Kidney capillary endothelial cell (primary cell): ENCODE results near the gene SPEN.
A peak's percentile ranks its signal among the peaks of the same experiment; 100 is the strongest.
"Not testable (repeated sequence)": the region's sequence is repeated elsewhere in the genome, so short reads cannot be mapped to it uniquely, and the experiment has no call there.

Experiments
- DNase-seq: peaks from one replicate; pipeline ENCODE4 v3.0.0-alpha.2; 2018; ENCODE audit warnings: low spot score

SPEN gene

DNA sequence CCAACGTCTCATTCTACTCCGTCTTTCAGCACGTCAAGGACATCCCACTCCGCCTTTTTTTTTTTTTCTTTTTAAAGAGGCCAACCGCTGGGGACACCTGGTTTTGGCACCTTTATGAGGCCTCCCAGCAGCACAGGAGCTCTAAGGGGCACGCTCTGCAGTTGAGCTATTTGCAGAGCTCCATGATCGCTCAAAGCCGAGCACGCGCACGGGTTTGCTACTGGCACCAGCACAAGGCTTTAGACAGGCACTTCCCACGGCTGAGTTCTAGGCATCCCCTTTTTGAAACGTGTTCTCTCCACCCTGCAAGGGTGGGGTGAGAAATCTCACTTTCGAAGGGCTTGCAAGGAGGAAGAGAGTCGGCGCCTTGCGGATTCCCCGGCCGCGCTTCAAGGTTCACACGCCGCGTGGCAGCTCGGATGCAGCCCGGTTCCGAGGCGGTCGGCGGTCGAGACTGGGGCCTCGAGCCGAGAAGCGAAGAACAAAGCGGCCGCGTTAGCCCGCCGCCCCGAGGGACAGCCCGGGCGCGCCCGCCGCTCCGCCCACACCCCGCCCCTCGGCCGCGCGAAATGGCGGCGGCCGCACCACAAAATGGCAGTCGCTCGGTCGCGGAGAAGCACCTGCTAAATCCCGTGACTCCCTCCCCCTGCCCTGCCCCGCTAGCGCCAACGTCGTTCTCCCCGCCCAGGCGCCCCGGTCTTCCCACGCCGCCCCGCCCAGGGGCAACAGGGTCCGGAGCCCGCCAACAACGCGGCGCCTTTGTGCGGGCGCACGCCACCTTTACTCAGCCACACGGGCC lies 12.9 kb upstream of the SPEN start:
- DNase-seq, result peak; percentile 89

DNA sequence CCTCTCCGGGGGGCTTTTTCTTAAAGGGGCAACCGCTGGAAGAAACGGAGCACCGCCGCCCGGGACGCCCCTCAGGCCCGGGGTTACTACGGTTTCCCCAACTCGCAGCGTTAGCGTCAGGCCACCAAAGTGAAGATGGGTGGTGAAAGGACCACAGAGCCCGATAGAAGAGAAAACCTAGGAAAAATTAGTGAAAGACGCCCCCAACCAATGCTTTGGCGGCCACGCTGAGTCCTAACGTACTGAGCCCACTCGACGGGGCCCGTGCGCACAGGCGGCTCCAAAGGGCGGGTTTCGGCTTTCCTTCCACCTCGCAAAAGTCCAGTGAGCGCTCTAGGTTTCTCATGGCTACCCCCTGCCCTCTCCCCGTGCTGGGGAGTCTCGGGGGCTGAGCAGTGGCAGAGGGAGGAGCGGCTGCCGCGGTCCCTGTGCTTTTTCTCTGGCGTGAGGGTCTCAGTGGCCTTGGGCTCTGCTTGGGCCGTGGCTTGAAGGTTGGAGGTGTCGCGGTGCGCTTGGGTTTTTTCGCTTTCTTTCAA lies 12.2 kb upstream of the SPEN start:
- peak; percentile 28 for DNase-seq

DNA sequence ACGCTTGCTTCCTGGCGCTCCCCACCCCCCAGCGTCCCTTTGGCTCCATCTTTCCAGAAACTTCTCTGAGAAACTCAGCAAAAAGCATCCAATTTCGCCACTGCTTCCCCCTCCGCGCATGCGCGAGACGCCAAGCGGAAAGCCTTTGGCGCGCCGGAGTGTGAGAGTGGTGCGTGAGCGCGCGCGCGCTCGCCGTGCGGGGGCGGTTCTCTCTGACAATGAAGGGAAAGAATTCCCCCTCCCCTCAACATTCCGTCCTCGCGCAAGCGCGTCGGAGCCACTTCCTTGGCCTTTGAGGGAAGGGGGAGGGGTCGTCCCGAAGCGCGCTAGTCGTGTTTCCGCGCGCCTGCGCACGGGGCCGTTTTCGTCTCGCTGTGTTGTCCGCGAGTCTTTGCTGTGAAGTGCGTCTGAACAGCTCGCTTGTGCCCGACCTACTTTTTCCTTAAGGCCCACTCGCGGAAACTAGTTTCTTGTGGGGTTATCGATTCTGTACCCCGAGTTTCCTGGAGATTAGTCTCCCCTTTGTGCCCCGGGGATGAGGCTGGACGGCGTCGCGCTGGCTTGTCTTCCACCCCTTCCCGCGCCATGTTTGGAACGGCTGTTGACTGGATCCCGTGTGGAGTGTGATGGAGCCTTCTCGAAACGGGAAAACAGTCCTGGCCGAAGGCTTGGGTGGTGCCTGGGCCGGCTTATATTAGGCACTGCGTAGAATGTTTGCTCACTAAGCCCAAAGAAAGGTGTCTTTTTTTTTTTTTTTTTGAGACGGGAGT lies 11.6 kb upstream of the SPEN start:
- DNase-seq, result peak; percentile 100

DNA sequence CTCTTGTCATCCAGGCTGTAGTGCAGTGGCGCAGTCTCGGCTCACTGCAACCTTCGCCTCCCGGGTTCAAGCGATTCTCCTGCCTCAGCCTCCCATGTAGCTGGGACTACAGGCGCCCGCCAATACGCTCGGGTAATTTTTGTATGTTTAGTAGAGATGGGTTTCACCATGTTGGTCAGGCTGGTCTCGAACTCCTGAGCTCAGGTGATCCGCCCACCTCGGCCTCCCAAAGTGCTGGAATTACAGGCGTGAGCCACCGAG lies 11.1 kb upstream of the SPEN start:
- not testable (repeated sequence) for DNase-seq

DNA sequence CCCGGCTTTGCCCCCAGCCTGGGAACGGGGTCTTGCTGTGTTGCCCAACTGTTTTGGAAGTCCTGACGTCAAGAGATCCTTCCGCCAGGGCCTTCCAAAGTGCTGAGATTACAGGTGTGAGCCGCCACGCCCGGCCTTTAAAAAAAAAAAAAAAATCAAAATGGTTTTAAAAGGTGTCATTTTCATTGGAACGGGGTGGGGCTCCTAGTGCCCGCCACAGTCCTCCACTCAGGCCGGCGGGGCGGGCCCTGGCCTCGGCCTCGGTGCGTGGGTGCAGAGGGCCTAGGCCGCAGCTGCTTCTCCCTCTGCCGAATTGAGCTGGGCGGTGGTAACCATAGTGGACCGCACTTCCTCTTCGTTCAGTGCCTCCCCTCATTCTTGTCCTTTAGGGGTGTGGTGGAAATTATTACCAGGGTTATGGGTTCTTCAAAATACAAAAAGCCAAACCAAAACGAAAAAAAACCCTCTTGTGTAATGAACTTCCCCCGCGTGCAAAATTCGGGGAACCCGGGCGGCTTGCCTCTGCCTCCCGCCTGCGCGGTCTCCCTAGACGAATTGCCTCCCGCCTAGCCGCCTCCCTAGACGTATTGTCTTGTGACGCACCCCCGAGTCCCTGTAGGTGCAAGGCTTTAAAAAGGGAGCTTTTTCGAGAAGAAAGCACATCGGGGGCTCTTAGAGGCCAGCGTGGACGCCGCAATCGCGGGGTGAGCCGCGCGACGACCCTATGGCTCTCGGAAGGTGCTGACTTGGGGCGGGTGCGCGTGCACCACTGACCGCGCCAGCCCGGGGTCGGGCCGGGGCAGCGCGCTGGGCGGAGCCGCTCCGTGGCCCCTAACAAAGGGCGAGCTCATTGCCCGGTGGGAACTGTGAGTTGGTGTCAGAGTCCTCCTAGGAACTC lies 10.5 kb upstream of the SPEN start:
- DNase-seq, result no peak

DNA sequence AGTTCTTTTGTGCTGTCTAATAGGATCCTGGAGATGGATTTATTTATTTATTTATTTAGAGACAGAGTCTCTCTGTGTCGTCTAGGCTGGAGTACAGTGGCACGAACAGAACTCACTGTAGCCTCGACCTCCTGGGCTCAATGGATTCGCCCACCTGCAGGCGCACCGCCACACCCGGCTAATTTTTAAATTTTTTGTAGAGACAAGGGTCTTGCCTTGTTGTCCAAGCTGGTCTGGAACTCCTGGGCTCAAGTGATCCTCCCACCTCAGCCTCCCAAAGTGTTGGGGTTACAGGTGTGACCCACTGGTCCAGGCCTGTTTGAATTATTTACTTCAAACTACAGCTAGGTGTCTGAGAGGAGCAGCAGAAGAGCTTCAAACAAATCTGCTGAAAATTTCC lies 9.6 kb upstream of the SPEN start:
- no peak for DNase-seq

DNA sequence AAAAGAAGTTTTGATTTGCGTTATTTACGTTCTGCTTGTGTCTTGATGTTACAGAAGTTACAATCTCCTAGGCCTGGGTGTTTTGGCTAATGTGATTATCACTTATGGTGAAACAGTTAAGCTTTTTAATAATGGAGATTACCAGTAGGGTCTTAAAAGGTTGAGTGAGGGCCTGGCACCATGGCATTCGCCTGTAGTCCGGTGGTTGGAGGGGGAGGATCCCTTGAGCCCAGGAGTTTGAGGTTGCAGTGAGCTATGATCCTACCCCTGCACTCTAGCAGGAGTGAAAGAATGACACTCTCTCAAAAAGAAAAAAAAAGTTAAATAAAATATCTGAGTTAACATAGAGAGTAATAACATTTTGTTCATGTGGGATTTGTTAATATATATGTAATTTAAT lies 8.8 kb upstream of the SPEN start:
- DNase-seq, result no peak

DNA sequence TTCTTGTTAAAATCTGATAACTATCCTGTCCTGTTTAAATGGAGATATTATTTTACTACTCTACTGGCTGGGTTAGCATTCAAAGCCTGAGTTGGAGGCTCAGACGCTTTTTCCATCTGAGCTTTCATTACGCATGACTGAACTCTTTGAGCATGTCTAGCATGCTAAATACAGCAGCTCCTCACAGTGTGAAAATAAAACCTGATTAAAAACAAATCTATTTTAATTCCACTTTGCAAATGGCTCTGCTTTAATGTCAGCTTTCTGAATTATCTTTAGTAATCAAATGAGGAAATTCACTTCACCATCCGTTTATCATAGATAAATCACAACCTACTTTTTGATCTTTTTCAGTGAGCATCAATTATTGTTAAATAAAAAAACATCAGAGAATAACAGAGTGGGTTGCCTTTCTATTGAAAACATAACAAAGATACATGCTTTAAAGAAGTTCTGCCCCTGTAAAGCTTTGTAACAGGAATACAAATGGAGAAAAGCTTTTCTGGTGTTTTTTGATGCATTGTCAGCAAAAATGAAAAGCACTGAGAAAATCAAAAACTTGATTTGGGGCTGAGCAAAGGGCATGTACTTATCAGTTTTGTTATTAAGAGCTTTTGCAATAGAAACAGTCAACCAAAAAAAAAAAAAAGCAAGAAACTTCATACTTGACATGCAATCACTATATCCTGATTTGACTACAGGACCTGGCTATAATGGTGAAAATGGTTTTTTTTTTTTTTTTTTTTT lies 3.5 kb upstream of the SPEN start:
- DNase-seq, result no peak

DNA sequence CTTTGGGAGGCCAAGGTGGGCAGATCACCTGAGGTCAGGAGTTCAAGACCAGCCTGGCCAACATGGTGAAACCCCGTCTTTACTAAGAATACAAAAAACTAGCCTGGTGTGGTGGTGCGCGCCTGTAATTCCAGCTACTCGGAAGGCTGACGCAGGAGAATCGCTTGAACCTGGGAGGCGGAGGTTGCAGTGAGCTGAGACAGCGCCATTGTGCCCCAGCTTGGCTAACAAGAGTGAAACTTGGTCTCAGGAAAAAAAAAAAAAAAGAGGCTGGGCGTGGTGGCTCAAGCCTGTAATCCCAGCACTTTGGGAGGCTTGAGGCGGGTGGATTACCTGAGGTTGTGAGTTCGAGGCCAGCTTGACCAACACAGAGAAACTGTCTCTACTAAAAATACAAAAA lies 1.5 kb upstream of the SPEN start:
- not testable (repeated sequence) for DNase-seq

DNA sequence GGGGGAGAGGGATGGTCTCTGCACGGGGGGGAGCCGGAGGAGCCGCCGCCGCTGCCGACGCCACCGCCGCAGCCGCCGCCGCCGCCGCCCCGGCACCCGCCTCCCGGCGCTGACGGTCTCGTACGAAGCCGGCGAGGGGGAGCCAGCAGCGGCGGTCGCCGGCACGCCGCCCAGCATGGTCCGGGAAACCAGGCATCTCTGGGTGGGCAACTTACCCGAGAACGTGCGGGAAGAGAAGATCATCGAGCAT lies 311 bp downstream of the SPEN start:
- no peak for DNase-seq

DNA sequence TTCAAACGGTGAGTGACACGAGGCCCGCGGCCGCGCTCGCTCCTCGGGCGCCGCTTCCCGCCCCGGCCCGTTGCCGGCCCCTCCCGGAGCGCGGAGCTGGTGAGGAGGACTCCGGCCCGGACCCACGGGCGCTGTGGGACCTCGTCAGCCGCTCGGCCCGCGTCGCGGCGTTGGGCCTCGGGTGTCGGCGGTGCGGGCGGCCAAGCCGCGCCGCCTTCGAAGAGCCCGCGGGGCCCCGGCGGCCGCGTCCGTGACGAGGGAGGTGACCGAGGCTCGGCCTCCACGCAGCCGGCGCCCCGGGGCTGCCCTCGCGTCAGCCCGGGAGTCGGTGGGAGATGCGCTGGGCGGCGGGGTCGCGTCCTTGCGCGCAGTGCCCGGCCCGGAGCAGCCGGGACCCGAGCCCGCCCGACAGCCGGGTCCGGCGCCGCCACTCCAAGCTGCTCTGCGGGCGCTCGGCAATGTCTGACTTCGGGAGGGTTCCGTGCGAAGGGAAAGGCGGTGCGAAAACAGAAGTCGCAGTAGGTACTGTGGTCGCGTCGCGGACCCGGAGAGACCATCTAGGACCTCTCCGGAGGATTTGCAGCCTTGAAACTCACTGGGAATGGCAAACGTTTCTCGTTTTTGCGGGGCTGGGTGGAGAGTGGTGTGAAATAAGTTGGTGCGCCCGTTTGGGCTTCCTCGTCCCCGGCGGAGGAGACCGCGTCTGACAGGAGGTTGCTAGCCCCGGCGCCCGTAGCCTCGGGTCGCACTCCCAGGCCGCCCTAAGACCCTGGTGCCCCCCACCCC lies 829 bp downstream of the SPEN start:
- peak; percentile 21 for DNase-seq

DNA sequence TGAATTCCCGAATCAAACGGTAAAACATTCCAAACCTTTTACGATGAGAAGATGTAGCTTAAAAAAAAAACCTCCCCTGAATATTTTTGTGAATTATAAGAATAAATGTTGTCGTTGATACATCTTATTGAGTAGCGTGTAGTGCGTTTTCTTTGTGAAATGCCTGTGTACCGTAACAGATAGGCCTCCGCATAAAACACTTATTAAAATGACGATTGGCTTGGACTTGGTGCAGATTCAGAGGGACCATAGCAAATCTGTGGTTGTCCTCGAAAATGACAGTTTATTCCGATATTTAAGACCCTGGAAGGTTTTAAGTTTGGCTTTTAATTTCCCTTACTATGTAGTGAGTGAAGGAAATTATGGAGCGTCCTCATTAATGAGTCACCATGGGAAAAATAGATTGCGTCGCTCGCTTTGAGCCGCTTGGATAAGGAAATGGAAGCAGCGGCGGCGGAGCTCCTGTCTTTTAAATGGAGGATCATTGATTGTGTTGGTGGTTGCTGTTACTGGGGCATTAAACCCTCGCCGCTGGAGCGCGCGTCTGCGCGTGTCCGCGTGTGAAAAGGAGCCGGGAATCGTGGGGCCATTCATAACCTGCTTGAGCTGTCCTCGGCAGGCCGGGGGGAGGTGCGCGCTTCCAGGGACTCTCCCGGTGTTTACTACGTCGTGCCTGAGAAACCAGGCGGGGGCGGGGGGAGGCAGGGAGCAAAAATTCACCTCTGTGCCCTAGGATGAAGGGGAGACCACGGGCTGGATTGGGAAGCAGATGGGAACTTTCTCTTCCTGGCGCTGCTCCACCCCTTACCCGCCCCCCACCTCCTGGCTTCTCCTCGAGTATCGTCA lies 1.6 kb downstream of the SPEN start:
- peak; percentile 74 for DNase-seq

DNA sequence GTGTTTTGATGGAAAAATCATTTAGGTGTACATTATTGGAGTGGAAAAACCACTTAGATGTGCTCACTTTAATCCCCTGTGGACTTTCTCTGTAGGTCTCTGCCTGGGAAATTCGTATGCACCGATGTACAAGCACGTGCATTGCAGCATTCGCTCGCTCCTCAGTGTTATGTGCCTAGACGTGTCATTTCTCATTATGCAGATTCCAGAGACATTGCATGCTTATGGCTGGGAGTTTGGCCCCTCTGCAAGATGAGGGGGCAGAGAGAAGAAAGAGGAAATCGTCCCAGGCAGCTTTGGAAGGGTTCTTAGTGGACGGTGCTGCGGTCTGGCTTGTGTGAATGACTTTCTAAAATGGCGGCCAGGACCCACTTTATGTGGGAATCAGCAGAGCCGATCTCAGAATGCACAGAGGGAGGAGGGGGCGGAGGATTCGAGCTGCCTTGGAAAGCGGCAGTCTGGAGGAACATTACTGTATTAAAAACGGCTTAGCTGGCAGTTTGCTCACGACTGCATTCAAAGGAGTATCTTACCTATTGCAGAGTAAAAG lies 2.3 kb downstream of the SPEN start:
- peak; percentile 49 for DNase-seq

DNA sequence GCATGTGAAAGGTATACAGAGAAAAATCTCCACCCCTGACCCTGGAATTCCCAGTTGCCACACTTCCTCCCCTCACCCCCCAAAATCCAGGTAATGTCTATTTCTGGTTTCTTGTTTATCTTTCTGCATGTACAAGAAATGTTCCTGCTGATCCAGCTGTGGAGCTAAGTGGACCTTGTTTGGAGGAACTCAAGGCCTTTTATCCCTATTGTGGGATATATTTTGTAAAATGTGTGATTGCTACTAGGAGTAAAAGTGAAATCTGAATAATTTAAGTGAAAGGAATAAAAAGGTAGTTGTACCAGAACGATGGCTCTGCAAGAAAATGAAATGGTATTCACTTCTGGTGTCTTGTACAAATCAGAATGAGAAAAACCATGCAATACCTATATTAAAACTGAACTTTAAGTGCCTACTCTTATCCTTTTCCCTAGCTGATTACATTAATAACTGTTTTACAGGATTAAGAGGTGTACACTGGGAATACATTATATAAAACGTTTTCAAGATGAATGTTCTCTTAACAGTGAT lies 3.0 kb downstream of the SPEN start:
- peak; percentile 17 for DNase-seq

DNA sequence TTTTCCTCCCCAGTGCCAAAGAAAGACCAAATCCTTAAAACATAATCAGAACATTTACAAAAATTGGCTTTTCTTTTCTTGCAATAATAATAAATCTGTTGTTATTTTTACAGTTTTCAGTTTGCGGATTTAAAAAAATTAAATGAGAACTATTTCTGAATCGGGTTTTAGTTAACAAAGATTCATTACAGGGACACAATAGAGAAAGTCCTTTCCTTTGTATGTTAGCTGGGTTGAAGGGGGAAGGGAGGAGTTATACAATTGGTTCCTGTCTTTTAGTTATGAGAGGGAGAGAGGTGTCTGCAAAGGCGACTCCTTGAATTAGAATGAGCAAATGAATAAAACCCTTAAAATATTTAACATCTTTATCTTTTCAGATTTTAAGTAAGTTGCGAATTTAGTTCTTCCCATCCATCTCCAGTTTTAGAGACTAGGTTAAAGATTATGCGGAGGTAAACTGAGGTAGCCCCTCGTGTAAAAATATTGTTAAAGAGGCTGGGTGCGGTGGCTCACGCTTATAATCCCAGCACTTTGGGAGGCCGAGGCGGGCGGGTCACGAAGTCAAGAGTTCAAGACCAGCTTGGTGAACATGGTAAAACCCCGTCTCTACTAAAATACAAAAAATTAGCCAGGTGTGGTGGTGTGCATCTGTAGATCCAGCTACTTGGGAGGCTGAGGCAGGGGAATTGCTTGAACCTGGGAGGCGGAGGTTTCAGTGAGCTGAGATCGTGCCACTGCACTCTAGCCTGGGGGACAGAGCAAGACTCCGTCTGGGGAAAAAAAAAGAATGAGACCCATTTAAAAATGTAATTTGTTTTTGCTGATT lies 3.9 kb downstream of the SPEN start:
- peak; percentile 35 for DNase-seq

DNA sequence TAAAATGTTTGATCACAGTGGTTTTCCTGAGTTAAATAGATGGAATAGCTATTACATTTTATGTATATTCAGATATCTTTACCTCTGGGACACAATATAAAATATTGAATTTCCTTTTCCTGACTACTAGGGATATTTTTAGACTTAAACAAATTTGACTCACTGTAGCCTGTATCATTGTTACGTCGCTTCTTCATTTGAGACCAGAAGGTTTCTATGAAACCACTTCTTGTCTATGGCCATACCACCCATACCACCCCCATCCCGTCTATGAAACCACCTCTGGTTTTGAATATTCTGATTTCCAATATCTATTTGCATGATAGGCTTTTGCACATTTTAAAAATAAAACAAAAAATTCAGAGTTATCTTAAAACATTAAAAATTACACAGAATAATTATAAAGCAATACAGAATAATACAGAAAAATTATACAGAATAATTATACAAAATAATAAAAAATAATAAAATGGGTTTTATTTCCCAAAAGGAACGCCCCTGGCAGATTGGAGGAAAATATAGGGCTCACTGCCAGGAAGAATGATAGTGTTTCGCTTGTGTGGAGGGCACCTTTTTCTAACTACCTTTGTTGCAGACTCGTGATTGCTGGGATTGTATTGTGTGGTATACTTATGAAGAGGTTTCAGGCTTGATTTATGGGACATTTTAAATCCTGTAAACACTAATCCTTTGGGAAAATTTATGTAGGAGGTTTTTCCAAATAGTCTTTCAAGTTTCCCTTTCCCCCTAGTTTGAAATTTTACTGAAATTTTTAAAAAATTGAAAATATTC lies 4.7 kb downstream of the SPEN start:
- peak; percentile 53 for DNase-seq

DNA sequence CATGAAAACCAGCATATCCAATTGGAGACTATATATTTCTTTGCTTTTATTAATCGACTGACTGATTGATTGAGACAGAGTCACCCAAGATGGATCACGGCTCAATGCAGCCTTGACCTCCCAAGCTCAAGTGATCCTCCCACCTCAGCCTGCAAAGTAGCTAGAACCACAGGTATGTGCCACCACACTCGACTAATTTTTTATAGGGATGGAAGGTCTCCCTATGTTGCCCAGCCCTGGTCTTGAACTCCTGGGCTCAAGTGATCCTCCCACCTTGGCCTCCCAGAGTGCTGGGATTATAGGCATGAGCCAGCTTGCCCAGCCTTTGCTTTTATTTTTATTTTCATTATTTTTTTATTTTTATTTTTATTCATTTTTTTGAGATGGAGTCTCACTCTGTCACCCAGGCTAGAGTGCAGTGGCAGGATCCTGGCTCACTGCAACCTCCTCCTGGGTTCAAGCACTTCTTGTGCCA lies 5.4 kb downstream of the SPEN start:
- no peak for DNase-seq

DNA sequence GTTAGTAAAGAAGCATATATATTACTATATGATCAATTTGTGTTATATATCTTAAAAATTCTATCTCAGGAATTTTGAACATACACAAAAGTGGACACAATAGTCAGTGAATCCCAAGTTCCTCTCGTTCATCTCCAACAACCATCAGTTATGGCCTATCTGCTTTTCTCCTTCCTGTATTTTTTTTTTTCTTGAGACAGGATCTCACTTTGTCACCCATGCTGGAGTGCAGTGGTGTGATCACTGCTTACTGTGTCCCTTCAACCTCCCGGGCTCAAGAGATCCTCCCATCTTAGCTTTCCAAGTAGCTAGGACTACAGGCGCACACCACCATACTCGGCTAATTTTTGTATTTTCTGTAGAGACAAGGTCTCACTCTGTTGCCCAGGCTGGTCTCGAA lies 9.4 kb downstream of the SPEN start:
- DNase-seq, result no peak
